Loucy (cell line): ENCODE measurements around the gene VAV2.

Experiments
- H2AFZ ChIP-seq: fragments of 200-600 bp; sonication (generic); 2 replicates; pipeline ENCODE4 v1.6.0; 2016; ENCODE audit warnings: antibody characterized with exemption, mild to moderate bottlenecking, low read length, moderate library complexity
- H3F3A ChIP-seq: fragments of 200-600 bp; 2 replicates; pipeline ENCODE4 v1.6.0; 2016; ENCODE audit warnings: antibody characterized with exemption, low read depth, mild to moderate bottlenecking
- H3K27me3 ChIP-seq: fragments of 200-600 bp; sonication (generic); 2 replicates; pipeline ENCODE4 v1.6.1; 2014; ENCODE audit warnings: low read length, mild to moderate bottlenecking; ENCODE audit not compliant: insufficient read depth, poor library complexity, severe bottlenecking
- H3K36me3 ChIP-seq: fragments of 200-600 bp; sonication (generic); 2 replicates; pipeline ENCODE4 v1.6.1; 2016; ENCODE audit warnings: low read length; ENCODE audit not compliant: insufficient read depth
- H3K4me1 ChIP-seq: fragments of 200-600 bp; sonication (generic); 2 replicates; pipeline ENCODE4 v1.5.1; 2014; ENCODE audit warnings: low read length, mild to moderate bottlenecking; ENCODE audit not compliant: insufficient read depth, poor library complexity, severe bottlenecking
- H3K4me2 ChIP-seq: fragments of 200-600 bp; sonication (generic); 2 replicates; pipeline ENCODE4 v1.6.0; 2014; ENCODE audit warnings: antibody characterized with exemption, low read length, low read depth, mild to moderate bottlenecking; ENCODE audit not compliant: poor library complexity, severe bottlenecking
- H3K4me3 ChIP-seq: fragments of 200-600 bp; sonication (generic); 2 replicates; pipeline ENCODE4 v1.5.1; 2014; ENCODE audit warnings: low read length, mild to moderate bottlenecking, mixed read lengths; ENCODE audit not compliant: poor library complexity, severe bottlenecking
- H3K79me2 ChIP-seq: fragments of 200-600 bp; sonication (generic); 2 replicates; pipeline ENCODE4 v1.6.1; 2014; ENCODE audit warnings: low read length; ENCODE audit not compliant: insufficient read depth
- H3K9ac ChIP-seq: fragments of 200-600 bp; sonication (generic); 2 replicates; pipeline ENCODE4 v1.6.0; 2014; ENCODE audit warnings: mild to moderate bottlenecking, low read depth, low read length, moderate library complexity; ENCODE audit not compliant: poor library complexity, severe bottlenecking
- H3K9me2 ChIP-seq: fragments of 200-600 bp; sonication (generic); replicated peaks from 2 replicates; pipeline ENCODE4 v1.6.1; 2016; ENCODE audit warnings: low read depth, low read length, mixed read lengths
- H3K9me3 ChIP-seq: fragments of 200-600 bp; sonication (generic); 2 replicates; pipeline ENCODE4 v1.6.1; 2014; ENCODE audit warnings: mild to moderate bottlenecking, antibody characterized with exemption, low read length, low read depth; ENCODE audit not compliant: insufficient read depth
- H4K20me1 ChIP-seq: fragments of 200-600 bp; sonication (generic); 2 replicates; pipeline ENCODE4 v1.6.0; 2014; ENCODE audit warnings: antibody characterized with exemption, low read length, mild to moderate bottlenecking; ENCODE audit not compliant: insufficient read depth, poor library complexity, severe bottlenecking
- EZH2phosphoT487 ChIP-seq: fragments of 200-600 bp; IDR thresholded peaks from 2 replicates; pipeline ENCODE4 v1.6.1; 2018; ENCODE audit warnings: antibody characterized with exemption, mild to moderate bottlenecking, moderate library complexity, borderline replicate concordance
- TF ChIP-seq, protein P1 (sequence below): fragments of 200-600 bp; sonication (generic); conservative IDR thresholded peaks from 2 replicates; pipeline ENCODE4 v1.5.1; 2014; ENCODE audit warnings: mild to moderate bottlenecking, antibody characterized with exemption, low read length

VAV2 gene

DNA sequence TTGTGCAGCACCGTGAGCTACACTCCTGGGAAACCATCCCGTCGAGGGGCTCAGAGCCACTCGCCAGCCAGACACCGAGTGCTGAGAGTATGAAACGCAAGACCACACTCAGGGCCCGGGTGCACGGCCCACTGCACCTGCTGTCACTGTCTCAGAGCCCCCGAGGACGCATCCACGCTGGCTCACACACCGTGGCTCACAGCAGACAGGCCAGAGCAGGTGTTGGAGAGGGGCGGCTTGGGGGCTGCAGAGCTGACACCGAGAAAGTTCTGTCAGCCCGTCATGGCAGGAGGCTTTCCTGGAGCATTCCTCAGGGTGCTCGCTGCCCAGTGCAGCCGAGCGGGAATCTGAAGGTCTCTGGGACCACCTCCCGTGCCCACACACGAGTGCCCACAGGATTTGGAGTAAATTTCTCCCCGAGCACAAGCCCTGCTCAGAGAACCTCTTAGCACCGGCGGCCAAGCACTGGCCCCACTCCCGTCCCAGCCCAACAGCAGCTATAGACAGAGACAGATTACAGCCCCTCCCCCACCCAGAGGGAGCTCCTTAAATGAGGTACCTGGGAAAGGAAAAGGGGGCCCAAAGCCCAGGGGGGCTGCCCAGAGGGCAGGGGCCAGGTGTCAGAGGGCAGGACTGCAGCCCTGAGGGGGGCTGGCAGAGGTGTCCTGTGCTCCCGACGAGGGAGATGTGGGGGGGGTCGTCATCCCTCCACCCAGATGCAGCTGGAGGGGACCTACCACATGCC lies 197.9 kb downstream of the VAV2 start:
- no peak overlapping the region for H3K4me3 ChIP-seq
- H2AFZ ChIP-seq, result no peak overlapping the region
- H3K36me3 ChIP-seq, result peaks cover 6% of the 10 kb centered on the region; the same call in 1 of the 2 replicates
- H3K27me3 ChIP-seq, result no peaks in the 10 kb centered on the region
- 0 out of 2 replicates have a peak, but pooled peaks cover under 1% of the 10 kb centered on the region for H3F3A ChIP-seq
- no peaks in the 10 kb centered on the region for H3K9me3 ChIP-seq
- peaks cover 12% of the 10 kb centered on the region for H3K4me1 ChIP-seq
- H3K4me2 ChIP-seq, result no peak overlapping the region
- TF ChIP-seq, protein P1, sequence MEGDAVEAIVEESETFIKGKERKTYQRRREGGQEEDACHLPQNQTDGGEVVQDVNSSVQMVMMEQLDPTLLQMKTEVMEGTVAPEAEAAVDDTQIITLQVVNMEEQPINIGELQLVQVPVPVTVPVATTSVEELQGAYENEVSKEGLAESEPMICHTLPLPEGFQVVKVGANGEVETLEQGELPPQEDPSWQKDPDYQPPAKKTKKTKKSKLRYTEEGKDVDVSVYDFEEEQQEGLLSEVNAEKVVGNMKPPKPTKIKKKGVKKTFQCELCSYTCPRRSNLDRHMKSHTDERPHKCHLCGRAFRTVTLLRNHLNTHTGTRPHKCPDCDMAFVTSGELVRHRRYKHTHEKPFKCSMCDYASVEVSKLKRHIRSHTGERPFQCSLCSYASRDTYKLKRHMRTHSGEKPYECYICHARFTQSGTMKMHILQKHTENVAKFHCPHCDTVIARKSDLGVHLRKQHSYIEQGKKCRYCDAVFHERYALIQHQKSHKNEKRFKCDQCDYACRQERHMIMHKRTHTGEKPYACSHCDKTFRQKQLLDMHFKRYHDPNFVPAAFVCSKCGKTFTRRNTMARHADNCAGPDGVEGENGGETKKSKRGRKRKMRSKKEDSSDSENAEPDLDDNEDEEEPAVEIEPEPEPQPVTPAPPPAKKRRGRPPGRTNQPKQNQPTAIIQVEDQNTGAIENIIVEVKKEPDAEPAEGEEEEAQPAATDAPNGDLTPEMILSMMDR, result no peak
- TF ChIP-seq EZH2phosphoT487, result no peak
- no peak overlapping the region for H3K9ac ChIP-seq
- H3K79me2 ChIP-seq, result no peaks in the 10 kb centered on the region
- no peaks in the 10 kb centered on the region for H3K9me2 ChIP-seq
- no peaks in the 10 kb centered on the region for H4K20me1 ChIP-seq

DNA sequence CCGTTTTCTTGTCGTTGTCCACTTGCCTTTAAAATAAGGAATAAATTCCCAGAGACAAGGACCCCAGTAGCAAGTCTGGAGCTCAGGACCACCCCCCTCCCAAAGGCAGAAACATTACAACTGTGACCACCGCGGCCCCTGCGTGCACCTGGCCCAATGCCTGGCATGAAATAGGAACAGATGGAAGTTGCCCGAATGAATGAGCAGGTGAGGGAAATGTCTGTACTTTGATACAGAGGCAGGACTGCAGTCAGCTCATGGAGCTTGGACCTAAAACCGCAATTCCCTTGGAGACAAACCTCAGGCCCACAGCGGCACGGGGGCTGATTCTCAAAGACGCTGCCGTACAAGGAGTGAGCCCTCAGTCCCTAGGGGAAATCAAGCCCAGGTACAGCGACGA lies 198.7 kb downstream of the VAV2 start:
- no peak for TF ChIP-seq EZH2phosphoT487
- TF ChIP-seq, protein P1, result no peak
- peaks cover 6% of the 10 kb centered on the region; the same call in 1 of the 2 replicates for H3K36me3 ChIP-seq
- H3K27me3 ChIP-seq, result no peaks in the 10 kb centered on the region
- H2AFZ ChIP-seq, result no peak overlapping the region
- no peaks in the 10 kb centered on the region for H3K9me3 ChIP-seq
- no peak overlapping the region for H3K4me2 ChIP-seq
- 0 out of 2 replicates have a peak, but pooled peaks cover 2% of the 10 kb centered on the region for H3F3A ChIP-seq
- no peak overlapping the region for H3K4me3 ChIP-seq
- no peaks in the 10 kb centered on the region for H4K20me1 ChIP-seq
- peaks cover 18% of the 10 kb centered on the region for H3K4me1 ChIP-seq
- no peak overlapping the region for H3K9ac ChIP-seq
- no peaks in the 10 kb centered on the region for H3K9me2 ChIP-seq
- no peaks in the 10 kb centered on the region for H3K79me2 ChIP-seq

DNA sequence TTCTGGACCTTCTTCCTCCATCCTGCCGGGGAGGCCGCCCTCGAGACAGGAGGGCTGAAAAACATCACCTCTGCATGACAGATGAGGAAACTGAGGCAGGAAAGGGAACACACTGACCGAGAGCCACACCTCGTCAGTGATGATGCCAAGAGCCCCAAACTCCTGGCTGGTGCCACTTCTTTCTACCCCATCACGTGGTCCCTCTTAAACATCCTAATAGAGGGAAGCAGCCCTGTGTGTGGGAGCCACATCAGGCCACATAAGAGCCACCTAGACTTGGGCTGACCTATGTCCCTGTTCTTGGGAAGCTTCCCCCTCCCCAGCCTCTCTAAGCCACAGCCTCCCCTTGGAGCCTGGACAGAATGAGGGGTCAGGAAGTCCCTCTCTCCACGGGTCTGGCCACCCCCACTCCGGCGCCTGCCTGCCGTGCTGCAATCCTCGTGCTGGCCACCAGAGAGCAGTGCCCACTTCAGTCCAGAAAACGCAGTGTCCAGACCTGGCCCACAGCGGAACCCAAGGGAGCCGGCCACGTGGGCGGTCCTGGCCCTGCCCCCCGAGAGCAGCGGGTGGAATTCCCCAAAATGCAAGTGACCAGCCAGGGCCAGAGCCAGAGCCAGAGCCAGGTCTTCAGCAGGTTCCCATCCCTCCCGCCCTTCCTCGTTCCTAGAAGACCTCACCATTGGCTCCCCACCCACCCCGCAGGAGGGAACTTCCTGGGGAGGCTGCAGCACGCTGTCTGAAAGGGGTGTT lies 199.2 kb downstream of the VAV2 start:
- H3K36me3 ChIP-seq, result peaks cover 6% of the 10 kb centered on the region; the same call in 1 of the 2 replicates
- H3K4me2 ChIP-seq, result no peak overlapping the region
- H3K4me1 ChIP-seq, result peaks cover 24% of the 10 kb centered on the region

More for the DNA sequence above, 199.2 kb downstream of the VAV2 start:
- H3F3A ChIP-seq, result 0 out of 2 replicates have a peak, but pooled peaks cover 2% of the 10 kb centered on the region
- H4K20me1 ChIP-seq, result no peaks in the 10 kb centered on the region
- no peaks in the 10 kb centered on the region for H3K27me3 ChIP-seq
- TF ChIP-seq, protein P1, result peak; percentile 85
- TF ChIP-seq EZH2phosphoT487, result no peak
- H3K4me3 ChIP-seq, result no peak overlapping the region
- no peak overlapping the region for H2AFZ ChIP-seq
- no peaks in the 10 kb centered on the region for H3K9me2 ChIP-seq
- H3K79me2 ChIP-seq, result no peaks in the 10 kb centered on the region
- H3K9ac ChIP-seq, result no peak overlapping the region
- H3K9me3 ChIP-seq, result no peaks in the 10 kb centered on the region
